GM19468 (cell line): Measurements from ENCODE around the gene CHN2.

ENCODE experiments used
- ATAC-seq: cut with Tn5 transposase; IDR thresholded peaks from one replicate; pipeline ENCODE4 v1.9.1; 2021; ENCODE audit warnings: mild to moderate bottlenecking, moderate library complexity, moderate number of reproducible peaks; ENCODE audit not compliant: unreplicated experiment; ENCODE audit errors: extremely low read depth

The CHN2 gene

GRCh38 chr7:29216128-29216527 is 21.6 kb downstream of the CHN2 start:
- no peak for ATAC-seq

DNA sequence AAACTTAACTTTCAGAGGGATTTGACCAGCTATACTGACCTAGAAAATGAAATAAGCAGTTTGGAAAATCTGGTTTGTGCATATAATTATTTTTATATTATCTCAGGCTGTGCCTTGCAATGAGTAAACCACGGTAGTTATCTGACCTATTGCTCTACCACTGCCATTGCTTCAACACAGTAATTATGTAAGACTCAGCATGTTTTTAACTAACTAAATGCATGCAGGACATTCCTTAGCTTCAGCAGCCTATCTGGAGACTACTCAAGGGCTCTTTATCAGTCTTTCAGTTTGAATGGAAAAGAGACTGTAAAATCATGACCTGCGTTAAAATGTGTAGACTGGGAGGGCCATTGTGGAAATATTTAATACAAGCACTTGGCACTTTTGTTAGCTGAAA is 22.5 kb downstream of the CHN2 start:
- no peak for ATAC-seq

DNA sequence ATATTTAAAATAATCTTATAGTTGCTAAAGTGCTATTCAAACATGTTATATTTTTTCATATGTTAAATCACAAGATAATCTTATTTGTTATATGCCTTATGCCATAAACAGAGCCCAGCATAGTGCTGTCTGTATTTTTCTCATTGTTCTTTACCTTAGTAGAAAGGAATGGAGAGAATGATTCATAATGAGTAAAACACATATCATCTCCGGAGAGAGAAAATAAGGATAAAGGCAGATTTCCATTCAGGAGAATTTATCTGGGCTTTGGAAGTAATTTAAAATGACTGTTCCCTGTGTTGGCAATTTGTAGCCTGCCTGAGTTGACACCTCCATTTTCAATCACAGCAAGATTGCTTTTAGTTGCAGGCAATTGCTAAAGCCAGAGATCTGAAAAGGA is 30.2 kb downstream of the CHN2 start:
- no peak for ATAC-seq

- no peak for ATAC-seq
Measured at GRCh38 chr7:29228289-29229011, 33.9 kb downstream of the CHN2 start.

DNA sequence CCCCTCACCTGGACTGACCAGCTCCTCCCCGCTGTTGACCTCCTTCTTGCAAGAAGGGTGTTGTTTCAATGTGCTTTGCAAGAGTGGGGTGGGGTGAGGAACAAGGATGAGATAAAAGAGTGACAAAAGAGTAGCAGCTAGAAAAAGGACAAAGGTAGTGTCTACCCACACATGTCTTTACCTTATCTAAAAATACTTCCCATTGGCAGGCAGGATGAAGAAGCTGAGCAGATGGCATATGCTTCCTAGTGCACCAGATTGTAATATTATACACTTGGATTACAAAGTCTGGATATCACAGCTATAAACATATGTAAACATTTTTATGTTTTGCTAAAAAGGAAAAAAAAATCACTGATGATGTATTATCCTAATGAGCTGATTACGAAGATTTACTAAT is 34.5 kb downstream of the CHN2 start:
- no peak for ATAC-seq

GRCh38 chr7:29229946-29230345 is 35.4 kb downstream of the CHN2 start:
- ATAC-seq, result no peak

GRCh38 chr7:29230871-29231345 is 36.3 kb downstream of the CHN2 start:
- no peak for ATAC-seq

GRCh38 chr7:29231671-29232232 is 37.2 kb downstream of the CHN2 start:
- no peak for ATAC-seq

DNA sequence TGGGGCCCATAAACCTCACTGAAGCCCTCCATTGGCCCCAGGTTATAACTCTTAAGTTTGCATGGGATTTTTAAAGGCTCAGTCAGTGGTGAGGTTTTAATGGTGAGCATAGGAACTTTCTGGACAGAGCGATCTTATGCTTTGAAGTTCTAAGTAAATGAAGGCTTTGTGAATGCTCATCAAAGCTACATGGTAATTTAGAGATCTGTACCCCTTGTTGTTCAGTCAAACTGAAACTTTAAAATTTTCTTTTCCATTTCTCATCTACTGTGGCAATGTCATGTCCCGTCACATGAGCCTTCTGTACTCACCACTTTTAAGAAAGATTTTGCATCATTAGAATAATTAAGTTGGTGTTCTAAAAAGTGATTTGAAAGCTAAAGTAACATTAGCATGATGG is 39.9 kb downstream of the CHN2 start:
- no peak for ATAC-seq

DNA sequence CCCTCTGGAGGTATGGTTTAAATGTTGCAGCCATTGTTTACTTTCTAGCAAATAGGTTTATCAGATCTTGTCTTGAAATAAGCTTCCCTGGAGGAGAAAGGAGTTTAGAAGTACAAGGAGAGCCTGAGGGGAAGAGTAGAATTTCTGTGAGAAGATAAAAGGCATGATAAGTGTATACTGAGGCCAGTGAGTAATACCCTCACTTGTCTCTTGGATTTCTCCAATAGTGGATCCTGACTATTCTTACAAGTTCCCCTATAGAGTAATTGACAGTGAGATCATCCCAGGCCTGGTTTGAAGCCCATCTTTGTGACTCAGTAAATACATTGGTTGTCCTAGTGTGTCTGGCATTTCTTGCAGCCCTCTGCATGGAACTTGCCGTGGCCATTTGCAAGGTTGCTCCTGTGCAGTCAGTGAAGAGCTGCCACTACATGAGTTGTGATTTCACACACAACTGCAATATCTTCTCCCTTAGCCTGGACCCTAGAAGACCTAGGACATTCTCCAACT is 41.6 kb downstream of the CHN2 start:
- no peak for ATAC-seq

DNA sequence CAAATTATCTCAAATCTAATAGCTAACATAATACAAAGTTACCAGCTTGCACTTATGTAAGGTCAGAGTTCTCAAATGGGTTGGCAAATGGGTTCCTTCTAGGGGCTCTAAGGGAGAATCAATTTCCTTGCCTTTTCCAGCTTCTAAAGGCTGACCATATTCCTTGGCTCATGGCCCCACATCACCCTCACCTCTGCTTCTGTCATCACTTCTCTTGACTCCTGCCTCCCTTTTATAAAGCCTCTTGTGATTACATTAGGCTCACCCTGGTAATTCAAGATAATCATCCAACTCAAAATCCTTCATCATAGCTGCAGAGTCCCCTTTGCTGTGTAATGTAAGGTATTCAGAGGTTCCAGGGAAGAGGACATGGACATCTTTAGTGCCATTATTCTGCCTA is 42.1 kb downstream of the CHN2 start:
- no peak for ATAC-seq

DNA sequence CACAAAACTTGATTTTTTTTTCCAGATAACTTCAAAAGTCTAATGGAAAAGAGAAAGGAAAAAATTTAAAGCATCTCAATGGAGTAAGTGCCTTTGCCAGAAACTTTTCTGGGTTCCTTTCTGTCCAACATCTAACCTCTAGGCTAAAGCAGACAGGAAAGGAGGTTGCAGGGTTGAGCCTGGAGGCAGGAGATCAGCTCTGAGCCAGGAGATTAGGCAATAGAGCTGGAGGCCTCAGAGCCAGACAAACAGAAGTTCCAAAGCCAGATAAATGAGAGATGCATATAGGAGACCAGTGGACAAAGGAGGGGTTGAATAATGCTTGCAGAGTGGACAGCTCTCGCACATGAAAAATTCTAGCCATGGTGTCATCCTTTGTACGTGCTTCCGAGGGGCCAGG is 42.9 kb downstream of the CHN2 start:
- ATAC-seq, result no peak

DNA sequence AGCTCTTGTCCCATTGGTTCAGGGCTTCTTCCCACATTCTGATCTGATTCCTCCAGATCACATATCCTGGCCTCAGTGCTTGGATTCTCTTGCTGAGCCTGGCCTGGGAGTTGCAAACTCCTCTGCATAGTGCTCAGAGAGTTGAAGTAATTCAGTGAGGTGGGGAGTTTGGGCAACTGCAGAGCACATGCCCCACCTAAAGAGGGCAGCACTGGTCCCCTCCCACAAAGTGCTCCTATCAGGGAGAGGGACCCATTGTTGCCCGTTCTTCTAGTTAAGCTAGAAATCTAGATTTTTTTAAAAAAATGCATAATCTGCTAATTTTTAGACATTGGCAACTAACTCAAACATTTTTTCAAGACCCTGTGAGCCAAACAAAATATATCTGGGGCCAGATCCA is 45.1 kb downstream of the CHN2 start:
- ATAC-seq, result no peak

GRCh38 chr7:29242265-29242664 is 47.7 kb downstream of the CHN2 start:
- no peak for ATAC-seq

- no peak for ATAC-seq
Measured at GRCh38 chr7:29243910-29244655, 49.5 kb downstream of the CHN2 start.

DNA sequence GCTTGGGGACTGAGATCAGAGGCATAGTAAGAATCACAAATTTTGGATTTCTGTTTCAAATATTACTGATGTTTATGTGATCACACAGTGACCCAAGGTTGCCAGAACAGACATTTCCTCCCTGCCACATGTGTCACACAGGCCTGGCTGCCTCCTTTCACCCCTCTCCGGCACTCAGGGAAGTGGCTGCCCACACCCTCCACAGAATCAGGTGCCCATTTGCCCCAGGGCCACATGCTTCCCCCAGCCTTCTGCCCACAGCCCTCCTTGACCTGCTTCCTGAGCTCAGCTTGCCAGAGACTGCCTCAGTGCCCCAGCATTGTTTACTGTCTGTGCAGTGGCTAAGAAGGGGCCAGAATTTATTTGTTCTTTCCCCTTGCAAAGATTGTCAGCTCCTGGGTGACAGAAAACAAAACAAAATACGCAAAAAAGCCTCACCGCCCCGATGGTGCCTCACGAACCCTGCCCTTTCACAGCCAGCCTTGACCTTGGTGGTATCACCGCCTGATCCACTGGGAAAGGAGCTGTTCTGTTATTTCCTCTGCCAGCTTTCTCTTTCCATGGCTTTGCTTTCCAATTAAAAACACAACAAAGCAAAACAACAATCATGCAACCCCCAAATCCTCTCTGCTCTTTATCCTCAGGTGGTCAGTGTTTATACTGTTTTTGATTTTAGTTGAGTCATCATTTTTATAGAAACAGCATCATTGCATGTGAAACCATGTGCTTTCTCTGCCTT is 52.8 kb downstream of the CHN2 start:
- ATAC-seq, result no peak

DNA sequence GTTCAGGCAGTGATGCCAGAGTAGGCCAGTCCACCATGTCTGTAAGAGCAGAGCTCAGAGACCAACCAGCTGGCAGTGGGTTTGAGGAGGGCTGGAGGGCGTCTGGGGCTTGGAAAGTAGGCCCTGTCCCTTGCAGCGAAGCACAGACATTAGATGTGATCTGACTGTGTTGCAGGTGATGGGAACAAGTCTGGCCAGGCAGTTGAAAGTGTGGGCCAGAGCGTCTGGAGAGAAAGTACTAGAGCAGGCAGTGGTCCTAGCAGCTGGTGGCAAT is 53.3 kb downstream of the CHN2 start:
- no peak for ATAC-seq

GRCh38 chr7:29248713-29249382 is 54.3 kb downstream of the CHN2 start:
- ATAC-seq, result no peak

DNA sequence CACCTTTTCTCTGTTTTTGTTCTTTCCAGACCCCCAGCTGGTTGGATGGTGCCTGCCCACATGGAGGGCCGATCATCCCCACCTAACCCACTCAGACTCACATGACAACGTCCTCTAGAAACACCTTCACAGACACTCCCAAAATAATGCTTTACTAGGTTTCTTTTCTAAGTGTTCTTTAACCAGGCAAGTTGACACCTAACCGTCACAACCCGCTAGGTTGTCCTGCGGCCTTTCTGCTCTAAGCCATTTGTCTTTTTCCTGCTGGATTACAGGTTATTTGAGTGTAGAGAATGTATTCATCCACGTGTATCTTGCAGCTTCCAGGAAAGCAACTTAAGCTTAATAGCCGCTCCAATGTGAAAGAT is 54.8 kb downstream of the CHN2 start:
- no peak for ATAC-seq

DNA sequence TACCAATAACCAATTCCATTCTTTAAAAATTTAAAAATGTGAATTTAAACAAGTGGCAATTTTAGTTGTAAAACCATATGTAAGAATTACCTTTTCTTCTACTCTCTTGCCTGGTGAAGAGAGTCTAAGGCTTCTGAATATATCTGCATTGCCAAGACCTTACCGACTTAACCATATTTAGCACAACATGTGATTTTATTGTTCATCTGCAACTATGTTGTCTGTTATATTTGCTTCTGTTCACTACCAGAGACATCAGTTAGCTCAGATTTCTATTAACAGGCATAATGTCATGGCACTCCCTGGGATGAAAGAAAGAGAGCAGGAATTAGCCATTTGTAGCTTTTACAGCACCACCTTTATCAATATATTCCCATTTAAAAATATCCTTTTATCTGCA is 55.3 kb downstream of the CHN2 start:
- no peak for ATAC-seq
